HUES48 (cell line): ENCODE measurements around the gene SEMA4D.

Experiments
- H3K27ac ChIP-seq: one replicate; pipeline ENCODE4 v1.7.0; 2013; ENCODE audit warnings: low read depth, low read length, inconsistent platforms
- H3K27me3 ChIP-seq: 2 replicates; pipeline ENCODE4 v1.6.1; 2013; ENCODE audit warnings: mild to moderate bottlenecking, low read length; ENCODE audit not compliant: control insufficient read depth, insufficient read depth
- H3K36me3 ChIP-seq: 2 replicates; pipeline ENCODE4 v1.6.1; 2013; ENCODE audit warnings: low read length; ENCODE audit not compliant: control insufficient read depth, insufficient read depth
- H3K4me1 ChIP-seq: 2 replicates; pipeline ENCODE4 v1.6.1; 2013; ENCODE audit warnings: mild to moderate bottlenecking, low read length; ENCODE audit not compliant: control insufficient read depth, insufficient read depth
- H3K4me3 ChIP-seq: 2 replicates; pipeline ENCODE4 v1.5.1; 2013; ENCODE audit warnings: mild to moderate bottlenecking, low read depth, low read length
- H3K9ac ChIP-seq: 2 replicates; pipeline ENCODE4 v1.6.1; 2013; ENCODE audit warnings: mild to moderate bottlenecking, low read depth, low read length, moderate library complexity
- H3K9me3 ChIP-seq: 2 replicates; pipeline ENCODE4 v1.6.1; 2013; ENCODE audit warnings: low read length; ENCODE audit not compliant: control insufficient read depth, insufficient read depth

SEMA4D gene

GRCh38 chr9:89442981-89443814 is 54.7 kb downstream of the SEMA4D start:
- no peaks in the 10 kb centered on the region for H3K9me3 ChIP-seq
- H3K36me3 ChIP-seq, result peaks cover 12% of the 10 kb centered on the region
- H3K4me1 ChIP-seq, result peaks cover 8% of the 10 kb centered on the region; the same call in 1 of the 2 replicates
- no peaks in the 10 kb centered on the region for H3K27me3 ChIP-seq
- no peak overlapping the region for H3K27ac ChIP-seq
- H3K4me3 ChIP-seq, result no peak overlapping the region
- H3K9ac ChIP-seq, result no peak overlapping the region

- Histone ChIP-seq H3K9me3 (no peaks in the 10 kb centered on the region), H3K9ac (no peak overlapping the region), H3K27me3 (no peaks in the 10 kb centered on the region), H3K27ac (no peak overlapping the region), H3K4me1 (peaks cover 13% of the 10 kb centered on the region; the same call in 1 of the 2 replicates), H3K36me3 (peaks cover 12% of the 10 kb centered on the region), H3K4me3 (no peak overlapping the region)
Measured at GRCh38 chr9:89442501-89442978, 55.4 kb downstream of the SEMA4D start.

GRCh38 chr9:89441986-89442385 is 55.9 kb downstream of the SEMA4D start:
- Histone ChIP-seq H3K9ac (no peak overlapping the region), H3K4me3 (no peak overlapping the region), H3K27me3 (no peaks in the 10 kb centered on the region), H3K4me1 (peaks cover 18% of the 10 kb centered on the region), H3K36me3 (peaks cover 12% of the 10 kb centered on the region), H3K27ac (no peak overlapping the region), H3K9me3 (no peaks in the 10 kb centered on the region)

GRCh38 chr9:89441655-89441970 is 56.3 kb downstream of the SEMA4D start:
- no peak overlapping the region for H3K9ac ChIP-seq

GRCh38 chr9:89440951-89441654 is 56.8 kb downstream of the SEMA4D start:
- Histone ChIP-seq H3K9me3 (no peaks in the 10 kb centered on the region), H3K9ac (no peak overlapping the region), H3K4me3 (no peak overlapping the region), H3K36me3 (peaks cover 12% of the 10 kb centered on the region), H3K27me3 (no peaks in the 10 kb centered on the region), H3K4me1 (peaks cover 27% of the 10 kb centered on the region), H3K27ac (no peak overlapping the region)

More at GRCh38 chr9:89441655-89441970, 56.3 kb downstream of the SEMA4D start:
- Histone ChIP-seq H3K27me3 (no peaks in the 10 kb centered on the region), H3K4me1 (peaks cover 22% of the 10 kb centered on the region), H3K36me3 (peaks cover 12% of the 10 kb centered on the region), H3K4me3 (no peak overlapping the region), H3K27ac (no peak overlapping the region), H3K9me3 (no peaks in the 10 kb centered on the region)

GRCh38 chr9:89440548-89440947 is 57.4 kb downstream of the SEMA4D start:
- no peak overlapping the region for H3K9ac ChIP-seq
- peaks cover 10% of the 10 kb centered on the region for H3K36me3 ChIP-seq
- H3K27me3 ChIP-seq, result no peaks in the 10 kb centered on the region
- no peak overlapping the region for H3K27ac ChIP-seq
- H3K4me3 ChIP-seq, result no peak overlapping the region
- H3K9me3 ChIP-seq, result no peaks in the 10 kb centered on the region
- peaks cover 32% of the 10 kb centered on the region for H3K4me1 ChIP-seq

GRCh38 chr9:89440046-89440445 is 57.9 kb downstream of the SEMA4D start:
- H3K4me1 ChIP-seq, result peaks cover 33% of the 10 kb centered on the region

GRCh38 chr9:89439571-89439970 is 58.3 kb downstream of the SEMA4D start:
- Histone ChIP-seq H3K27ac (no peak overlapping the region), H3K4me1 (peaks cover 37% of the 10 kb centered on the region), H3K27me3 (no peaks in the 10 kb centered on the region), H3K4me3 (no peak overlapping the region), H3K9ac (no peak overlapping the region), H3K9me3 (no peaks in the 10 kb centered on the region), H3K36me3 (peaks cover 6% of the 10 kb centered on the region)

More at GRCh38 chr9:89440046-89440445, 57.9 kb downstream of the SEMA4D start:
- Histone ChIP-seq H3K9ac (no peak overlapping the region), H3K27me3 (no peaks in the 10 kb centered on the region), H3K4me3 (no peak overlapping the region), H3K9me3 (no peaks in the 10 kb centered on the region), H3K27ac (no peak overlapping the region), H3K36me3 (peaks cover 6% of the 10 kb centered on the region)

- H3K4me3 ChIP-seq, result no peak overlapping the region
- no peaks in the 10 kb centered on the region for H3K27me3 ChIP-seq
- H3K9ac ChIP-seq, result no peak overlapping the region
- no peak overlapping the region for H3K27ac ChIP-seq
- H3K4me1 ChIP-seq, result peaks cover 46% of the 10 kb centered on the region
- H3K36me3 ChIP-seq, result peaks cover 6% of the 10 kb centered on the region; the same call in 1 of the 2 replicates
- no peaks in the 10 kb centered on the region for H3K9me3 ChIP-seq
Measured at GRCh38 chr9:89438194-89438593, 59.7 kb downstream of the SEMA4D start.

GRCh38 chr9:89437772-89438171 is 60.1 kb downstream of the SEMA4D start:
- Histone ChIP-seq H3K4me1 (peaks cover 46% of the 10 kb centered on the region), H3K27ac (no peak overlapping the region), H3K9me3 (no peaks in the 10 kb centered on the region), H3K9ac (no peak overlapping the region), H3K27me3 (no peaks in the 10 kb centered on the region), H3K36me3 (peaks cover 6% of the 10 kb centered on the region; the same call in 1 of the 2 replicates), H3K4me3 (no peak overlapping the region)
